Neutrophil (primary cell): ENCODE data around the gene PID1.

Experiments used
- H3K27ac ChIP-seq: fragments of 200-600 bp; sonication (generic); 2 replicates; pipeline ENCODE4 v1.5.1; 2016; ENCODE audit warnings: mild to moderate bottlenecking, moderate library complexity
- H3K27me3 ChIP-seq: fragments of 200-600 bp; sonication (generic); 2 replicates; pipeline ENCODE4 v1.6.0; 2016; ENCODE audit warnings: mild to moderate bottlenecking
- H3K36me3 ChIP-seq: fragments of 200-600 bp; sonication (generic); 2 replicates; pipeline ENCODE4 v1.5.1; 2017
- H3K4me1 ChIP-seq, 2 experiments: fragments of 200-600 bp in 1 of 2; sonication (generic) in 1 of 2; 1 replicate in 1 of 2; 2 replicates in 1 of 2; pipeline versions ENCODE4 v1.5.1 to v1.6.1; 2013 to 2016; ENCODE audit warnings: low read depth in 1 of 2, low read length in 1 of 2, mild to moderate bottlenecking in 1 of 2, moderate library complexity in 1 of 2; ENCODE audit not compliant: control insufficient read depth in 1 of 2, insufficient read depth in 1 of 2
- H3K4me3 ChIP-seq, 2 experiments: fragments of 200-600 bp in 1 of 2; sonication (generic) in 1 of 2; 1 replicate in 1 of 2; 2 replicates in 1 of 2; pipeline ENCODE4 v1.5.1; 2013 to 2016; ENCODE audit warnings: low read depth in 1 of 2, low read length in 1 of 2, mild to moderate bottlenecking in 1 of 2, moderate library complexity in 1 of 2
- H3K9me3 ChIP-seq: fragments of 200-600 bp; sonication (generic); 2 replicates; pipeline ENCODE4 v1.5.1; 2016
- CTCF ChIP-seq: fragments of 200-600 bp; sonication (generic); IDR thresholded peaks from 2 replicates; pipeline ENCODE4 v1.5.1; 2016; ENCODE audit warnings: antibody characterized with exemption

PID1 gene

GRCh38 chr2:229300790-229301189, 29.7 kb upstream of the PID1 start:
- Histone ChIP-seq H3K4me3 (no peak overlapping the region), H3K27me3 (no peaks in the 10 kb centered on the region), H3K4me1 (no peaks in the 10 kb centered on the region), H3K27ac (no peak overlapping the region), H3K9me3 (no peaks in the 10 kb centered on the region), H3K36me3 (no peaks in the 10 kb centered on the region)
- no peak for TF ChIP-seq CTCF

DNA sequence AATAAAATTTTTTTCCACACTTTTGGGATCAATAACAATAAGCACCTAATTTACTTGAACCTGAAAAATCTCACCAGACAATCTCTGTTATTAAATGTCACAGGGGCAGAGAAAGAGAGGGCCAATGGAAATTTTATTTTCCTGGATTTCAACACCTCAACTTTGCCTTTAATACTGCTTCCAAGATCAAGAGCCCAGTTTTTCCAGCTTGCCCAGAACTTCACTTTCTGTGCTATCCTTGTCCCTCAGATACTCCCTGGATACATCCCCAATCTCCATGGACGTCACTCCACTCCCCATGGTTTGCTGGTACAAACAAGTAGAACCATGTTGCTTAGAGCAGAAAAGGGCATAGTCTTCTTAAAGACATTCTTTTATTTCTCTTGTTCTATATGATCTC, 29.3 kb upstream of the PID1 start:
- H3K4me1 ChIP-seq: no peaks in the 10 kb centered on the region
- no peak overlapping the region for H3K4me3 ChIP-seq
- H3K36me3 ChIP-seq: no peaks in the 10 kb centered on the region
- H3K27ac ChIP-seq: no peak overlapping the region
- no peak for TF ChIP-seq CTCF
- no peaks in the 10 kb centered on the region for H3K27me3 ChIP-seq
- no peaks in the 10 kb centered on the region for H3K9me3 ChIP-seq

GRCh38 chr2:229297247-229297646, 26.2 kb upstream of the PID1 start:
- Histone ChIP-seq H3K36me3 (no peaks in the 10 kb centered on the region), H3K4me1 (no peaks in the 10 kb centered on the region), H3K27ac (no peak overlapping the region), H3K9me3 (no peaks in the 10 kb centered on the region), H3K4me3 (no peak overlapping the region), H3K27me3 (no peaks in the 10 kb centered on the region)
- no peak for TF ChIP-seq CTCF

- Histone ChIP-seq H3K36me3 (no peaks in the 10 kb centered on the region), H3K27me3 (no peaks in the 10 kb centered on the region), H3K27ac (no peak overlapping the region), H3K4me3 (no peak overlapping the region), H3K9me3 (no peaks in the 10 kb centered on the region), H3K4me1 (no peaks in the 10 kb centered on the region)
- no peak for TF ChIP-seq CTCF
Measured at GRCh38 chr2:229296536-229296935, 25.4 kb upstream of the PID1 start.

DNA sequence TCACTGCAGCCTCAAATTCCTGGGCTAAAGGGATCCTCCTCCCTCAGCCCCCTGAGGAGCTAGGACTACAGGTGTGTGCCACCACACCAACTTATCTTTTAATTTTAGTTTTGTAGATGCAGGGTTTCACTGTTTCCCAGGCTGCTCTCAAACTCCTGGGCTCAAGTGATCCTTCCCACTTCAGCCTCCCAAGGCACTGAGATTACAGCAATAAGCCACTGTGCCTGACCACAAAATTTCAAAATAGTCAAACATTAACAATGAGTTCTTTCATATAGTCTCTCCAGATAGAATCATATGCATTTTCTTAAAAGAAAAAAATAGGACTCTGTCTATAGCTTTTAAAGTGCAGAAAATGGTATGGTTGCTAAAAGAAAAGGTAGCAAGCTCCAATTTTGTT, 24.9 kb upstream of the PID1 start:
- Histone ChIP-seq H3K9me3 (no peaks in the 10 kb centered on the region), H3K4me1 (no peaks in the 10 kb centered on the region), H3K27me3 (no peaks in the 10 kb centered on the region), H3K4me3 (no peak overlapping the region), H3K36me3 (no peaks in the 10 kb centered on the region), H3K27ac (no peak overlapping the region)
- no peak for TF ChIP-seq CTCF

GRCh38 chr2:229287823-229288222, 16.7 kb upstream of the PID1 start:
- no peak for TF ChIP-seq CTCF
- Histone ChIP-seq H3K27me3 (no peaks in the 10 kb centered on the region), H3K9me3 (peaks cover 6% of the 10 kb centered on the region), H3K4me1 (no peaks in the 10 kb centered on the region), H3K36me3 (no peaks in the 10 kb centered on the region), H3K4me3 (no peak overlapping the region), H3K27ac (no peak overlapping the region)
